ENCODE results near the gene PLCL2. TPM values are rescaled to one million over a fixed set of nuclear protein-coding genes. Genes with fewer than 3 reads are reported as not detected.

PLCL2 gene
- polyA plus RNA-seq, 2 of the 4 experiments (the other 2 are of a cell fraction) = 2.1 to 3.0 TPM

- CTCF ChIA-PET = no interaction called here
- no peak for FAIRE-seq
- TF ChIP-seq POLR2A (IDR thresholded peaks at IDR 0.05; ENCODE audit: low read length) (no peak), TP53 (CRISPR knock-in tag; IDR thresholded peaks at IDR 0.05) (no peak), CBX2 (IDR thresholded peaks at IDR 0.05; ENCODE audit: borderline replicate concordance, low read depth) (no peak), ZC3H11A (IDR thresholded peaks at IDR 0.05) (no peak), BHLHE40 (IDR thresholded peaks at IDR 0.05; ENCODE audit: low read depth, low read length) (no peak), JUNB (IDR thresholded peaks at IDR 0.05) (no peak), FOSL2 (IDR thresholded peaks at IDR 0.05) (no peak), FOSL2 (CRISPR knock-in tag; IDR thresholded peaks at IDR 0.05) (no peak), CBX8 (IDR thresholded peaks at IDR 0.05) (no peak), NPAS2 (CRISPR knock-in tag; IDR thresholded peaks at IDR 0.05; ENCODE audit: borderline replicate concordance) (no peak), HOXA7 (CRISPR knock-in tag; IDR thresholded peaks at IDR 0.05) (no peak), NR3C1 (IDR thresholded peaks at IDR 0.05) (no peak), USF2 (IDR thresholded peaks at IDR 0.05) (no peak), RCOR1 (IDR thresholded peaks at IDR 0.05; ENCODE audit: low read depth, low read length) (no peak), MAFK (IDR thresholded peaks at IDR 0.05; ENCODE audit: partially characterized antibody) (no peak), FOSB (CRISPR knock-in tag; IDR thresholded peaks at IDR 0.05) (no peak), FOXS1 (CRISPR knock-in tag; IDR thresholded peaks at IDR 0.05) (no peak)
- TF ChIP-seq, protein P1, sequence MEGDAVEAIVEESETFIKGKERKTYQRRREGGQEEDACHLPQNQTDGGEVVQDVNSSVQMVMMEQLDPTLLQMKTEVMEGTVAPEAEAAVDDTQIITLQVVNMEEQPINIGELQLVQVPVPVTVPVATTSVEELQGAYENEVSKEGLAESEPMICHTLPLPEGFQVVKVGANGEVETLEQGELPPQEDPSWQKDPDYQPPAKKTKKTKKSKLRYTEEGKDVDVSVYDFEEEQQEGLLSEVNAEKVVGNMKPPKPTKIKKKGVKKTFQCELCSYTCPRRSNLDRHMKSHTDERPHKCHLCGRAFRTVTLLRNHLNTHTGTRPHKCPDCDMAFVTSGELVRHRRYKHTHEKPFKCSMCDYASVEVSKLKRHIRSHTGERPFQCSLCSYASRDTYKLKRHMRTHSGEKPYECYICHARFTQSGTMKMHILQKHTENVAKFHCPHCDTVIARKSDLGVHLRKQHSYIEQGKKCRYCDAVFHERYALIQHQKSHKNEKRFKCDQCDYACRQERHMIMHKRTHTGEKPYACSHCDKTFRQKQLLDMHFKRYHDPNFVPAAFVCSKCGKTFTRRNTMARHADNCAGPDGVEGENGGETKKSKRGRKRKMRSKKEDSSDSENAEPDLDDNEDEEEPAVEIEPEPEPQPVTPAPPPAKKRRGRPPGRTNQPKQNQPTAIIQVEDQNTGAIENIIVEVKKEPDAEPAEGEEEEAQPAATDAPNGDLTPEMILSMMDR (IDR thresholded peaks at IDR 0.05) = no peak
- TF ChIP-seq, protein P2, sequence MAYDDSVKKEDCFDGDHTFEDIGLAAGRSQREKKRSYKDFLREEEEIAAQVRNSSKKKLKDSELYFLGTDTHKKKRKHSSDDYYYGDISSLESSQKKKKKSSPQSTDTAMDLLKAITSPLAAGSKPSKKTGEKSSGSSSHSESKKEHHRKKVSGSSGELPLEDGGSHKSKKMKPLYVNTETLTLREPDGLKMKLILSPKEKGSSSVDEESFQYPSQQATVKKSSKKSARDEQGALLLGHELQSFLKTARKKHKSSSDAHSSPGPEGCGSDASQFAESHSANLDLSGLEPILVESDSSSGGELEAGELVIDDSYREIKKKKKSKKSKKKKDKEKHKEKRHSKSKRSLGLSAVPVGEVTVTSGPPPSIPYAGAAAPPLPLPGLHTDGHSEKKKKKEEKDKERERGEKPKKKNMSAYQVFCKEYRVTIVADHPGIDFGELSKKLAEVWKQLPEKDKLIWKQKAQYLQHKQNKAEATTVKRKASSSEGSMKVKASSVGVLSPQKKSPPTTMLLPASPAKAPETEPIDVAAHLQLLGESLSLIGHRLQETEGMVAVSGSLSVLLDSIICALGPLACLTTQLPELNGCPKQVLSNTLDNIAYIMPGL (CRISPR knock-in tag; IDR thresholded peaks at IDR 0.05; ENCODE audit: borderline replicate concordance) = no peak
- TF ChIP-seq, protein P3, sequence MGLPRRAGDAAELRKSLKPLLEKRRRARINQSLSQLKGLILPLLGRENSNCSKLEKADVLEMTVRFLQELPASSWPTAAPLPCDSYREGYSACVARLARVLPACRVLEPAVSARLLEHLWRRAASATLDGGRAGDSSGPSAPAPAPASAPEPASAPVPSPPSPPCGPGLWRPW (IDR thresholded peaks at IDR 0.05) = no peak
- peak in 1 of 2 experiments; percentile 19 for DNase-seq (ENCODE audit: low read depth in 1 of 2, low spot score in 1 of 2)
- Histone ChIP-seq H3K4me1 (peaks cover 16% of the 10 kb centered on the region; the same call in 2 of the 3 replicates), H3K9me3 (no peaks in the 10 kb centered on the region), H3K27ac (no peak overlapping the region), H3K4me3 (no peak overlapping the region), H3K4me2 (peak overlapping the region; percentile 43)
- WGBS (ENCODE audit: missing lambda C conversion rate) = 68% methylated on average over 2 of the region's 2 CpGs
- peak in 1 of 2 experiments; percentile 45; a peak in 2 of 6 replicates for ATAC-seq
- POLR2A ChIA-PET = no interaction called here
Measured at GRCh38 chr3:17014284-17014683, 129.5 kb downstream of the PLCL2 start.

DNA sequence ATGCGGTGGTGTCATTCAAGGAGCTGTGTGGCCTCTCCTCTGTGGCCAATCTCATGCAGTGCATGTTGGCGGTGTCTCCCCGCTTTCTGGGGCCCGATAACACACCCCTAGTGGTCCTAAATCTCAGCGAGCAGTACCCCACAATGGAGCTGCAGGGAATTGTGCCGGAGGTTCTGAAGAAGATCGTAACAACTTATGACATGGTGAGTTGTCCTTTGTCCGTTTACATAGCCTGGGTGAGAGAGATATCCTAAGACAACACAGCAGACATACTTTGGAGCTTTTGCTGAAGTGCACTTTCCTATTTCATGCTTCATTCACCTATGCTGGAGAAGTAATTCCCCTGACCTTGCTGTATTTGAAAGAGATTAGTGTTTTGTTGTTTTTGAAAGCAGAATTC is 130.0 kb downstream of the PLCL2 start:
- 72% methylated on average over 7 of the region's 8 CpGs for WGBS (ENCODE audit: missing lambda C conversion rate)
- FAIRE-seq = no peak

More for the DNA sequence above, 130.0 kb downstream of the PLCL2 start:
- DNase-seq (ENCODE audit: low read depth in 1 of 2, low spot score in 1 of 2) = no peak
- Histone ChIP-seq H3K9me3 (no peaks in the 10 kb centered on the region), H3K27ac (no peak overlapping the region), H3K4me1 (peaks cover 16% of the 10 kb centered on the region; the same call in 2 of the 3 replicates), H3K4me2 (peak overlapping the region; percentile 43), H3K4me3 (no peak overlapping the region)
- TF ChIP-seq MAFK (IDR thresholded peaks at IDR 0.05; ENCODE audit: partially characterized antibody) (no peak), POLR2AphosphoS2 (conservative IDR thresholded peaks at IDR 0.05; ENCODE audit: low read length) (no peak), PHF8 (IDR thresholded peaks at IDR 0.05; ENCODE audit: borderline replicate concordance, low read depth) (no peak), ZSCAN20 (CRISPR knock-in tag; IDR thresholded peaks at IDR 0.05) (no peak), NFE2L2 (conservative IDR thresholded peaks at IDR 0.05; ENCODE audit: low read length) (no peak), RCOR1 (IDR thresholded peaks at IDR 0.05; ENCODE audit: low read depth, low read length) (no peak), CEBPB (IDR thresholded peaks at IDR 0.05) (no peak), BHLHE40 (IDR thresholded peaks at IDR 0.05; ENCODE audit: low read depth, low read length) (no peak), MYC (IDR thresholded peaks at IDR 0.05; ENCODE audit: borderline replicate concordance, low read length) (no peak), MAZ (IDR thresholded peaks at IDR 0.05; ENCODE audit: borderline replicate concordance, low read depth, low read length) (no peak), MAX (IDR thresholded peaks at IDR 0.05) (no peak), SREBF2 (IDR thresholded peaks at IDR 0.05) (no peak), RAD21 (conservative IDR thresholded peaks at IDR 0.05 in 1 of 2, IDR thresholded peaks at IDR 0.05 in 1 of 2) (no peak), FOXS1 (CRISPR knock-in tag; IDR thresholded peaks at IDR 0.05) (no peak)
- TF ChIP-seq, protein P3 (IDR thresholded peaks at IDR 0.05) = no peak
- CTCF ChIA-PET = no interaction called here
- ATAC-seq = peak in 1 of 2 experiments; percentile 48; a peak in 3 of 6 replicates
- POLR2A ChIA-PET = no interaction called here
